Dermis microvascular lymphatic vessel endothelial cell (primary cell): ENCODE results near the gene LZTS2. TPM values are rescaled to one million over a fixed set of nuclear protein-coding genes. Genes with fewer than 3 reads are reported as not detected.
A peak's percentile ranks its signal among the peaks of the same experiment; 100 is the strongest.
"Not testable (repeated sequence)": the region's sequence is repeated elsewhere in the genome, so short reads cannot be mapped to it uniquely, and the experiment has no call there.

Experiments used
- DNase-seq, 2 donors: peaks; one replicate each; pipeline versions ENCODE4 v3.0.0 to v3.0.0-alpha.2; 2010; ENCODE audit warnings: low read depth in 2 of 2
- total RNA-seq: library from RNA; depleted of rRNA; stranded (reverse); fragments of >200 nt; gene quantifications from 2 replicates; pipeline ENCODE4 v1.2.1, GENCODE V29; 2014

Gene LZTS2
- total RNA-seq, 1 donor from 2014 or later, result 33.9 TPM

GRCh38 chr10:101031128-101031795 lies 31.7 kb downstream of the LZTS2 start, which contains the start of the genes PDZD7 and SFXN3:
TSS of gene PDZD7 (minus strand) at chr10:101031129. CDS start at chr10:101030219, 910 bp downstream.
TSS of gene SFXN3 (plus strand) at chr10:101031234. CDS start at chr10:101034695, 3,461 bp downstream.
- peak; percentile 85 to 96 for DNase-seq

- DNase-seq, result peak in 1 of 2 donors; percentile 77
These were observed 32.4 kb downstream of the LZTS2 start for GRCh38 chr10:101031796-101032636.

GRCh38 chr10:101032637-101033224 lies 33.1 kb downstream of the LZTS2 start:
- peak; percentile 91 to 94 for DNase-seq

GRCh38 chr10:101033276-101033675 lies 33.7 kb downstream of the LZTS2 start:
- no peak for DNase-seq

GRCh38 chr10:101034404-101034803 lies 34.8 kb downstream of the LZTS2 start:
- DNase-seq, result not testable (repeated sequence)

GRCh38 chr10:101035314-101035713 lies 35.7 kb downstream of the LZTS2 start:
- no peak for DNase-seq

- DNase-seq, result no peak
These were observed 36.5 kb downstream of the LZTS2 start for GRCh38 chr10:101035916-101036702.

GRCh38 chr10:101036726-101037125 lies 37.1 kb downstream of the LZTS2 start:
- DNase-seq, result no peak

- DNase-seq, result no peak
These were observed 38.9 kb downstream of the LZTS2 start for GRCh38 chr10:101038484-101038883.

GRCh38 chr10:101040061-101040460 lies 40.5 kb downstream of the LZTS2 start:
- DNase-seq, result no peak

- DNase-seq, result no peak
These were observed 41.2 kb downstream of the LZTS2 start for GRCh38 chr10:101040851-101041250.

- peak in 1 of 2 donors; percentile 86 for DNase-seq
These were observed 41.7 kb downstream of the LZTS2 start for GRCh38 chr10:101041252-101041761.

GRCh38 chr10:101042118-101042517 lies 42.5 kb downstream of the LZTS2 start:
- no peak for DNase-seq

GRCh38 chr10:101042667-101043362 lies 43.2 kb downstream of the LZTS2 start:
- DNase-seq, result peak; percentile 93 to 94

GRCh38 chr10:101043363-101043707 lies 43.7 kb downstream of the LZTS2 start:
- no peak for DNase-seq

- DNase-seq, result no peak
These were observed 44.5 kb downstream of the LZTS2 start for GRCh38 chr10:101044117-101044516.

GRCh38 chr10:101046332-101047238 lies 47.0 kb downstream of the LZTS2 start:
- no peak for DNase-seq

- DNase-seq, result no peak
These were observed 47.7 kb downstream of the LZTS2 start for GRCh38 chr10:101047268-101047667.
